Mesenchymal stem cell (in vitro differentiated cells and primary cell): Measurements from ENCODE around the gene CAT.

Source experiments
- DNase-seq: peaks from one replicate; pipeline ENCODE4 v3.0.0-alpha.2; 2013
- H2AFZ ChIP-seq: one replicate; pipeline ENCODE4 v1.6.1; 2013; ENCODE audit warnings: low read depth, mild to moderate bottlenecking, control low read depth, inconsistent platforms, low read length, moderate library complexity
- H2AK5ac ChIP-seq: 2 replicates; pipeline ENCODE4 v1.6.1; 2013; ENCODE audit warnings: low read length, moderate library complexity, mild to moderate bottlenecking, inconsistent platforms; ENCODE audit not compliant: severe bottlenecking
- H2BK120ac ChIP-seq: one replicate; pipeline ENCODE4 v1.6.1; 2013; ENCODE audit warnings: low read depth, mild to moderate bottlenecking, inconsistent platforms, low read length, moderate library complexity
- H2BK12ac ChIP-seq, 2 experiments: one replicate each; pipeline ENCODE4 v1.6.1; 2013; ENCODE audit warnings: inconsistent platforms in 2 of 2, low read length in 2 of 2, mild to moderate bottlenecking in 2 of 2, moderate library complexity in 2 of 2, control low read depth in 1 of 2
- H2BK15ac ChIP-seq: one replicate; pipeline ENCODE4 v1.6.1; 2013; ENCODE audit warnings: mild to moderate bottlenecking, low read depth, inconsistent platforms; ENCODE audit not compliant: poor library complexity, severe bottlenecking
- H2BK5ac ChIP-seq: 2 replicates; pipeline ENCODE4 v1.6.1; 2013; ENCODE audit warnings: low read depth, mild to moderate bottlenecking, low read length, control low read depth, inconsistent platforms; ENCODE audit not compliant: poor library complexity, severe bottlenecking
- H3K14ac ChIP-seq, 2 experiments: one replicate each; pipeline ENCODE4 v1.6.1; 2013; ENCODE audit warnings: inconsistent platforms in 2 of 2, low read length in 2 of 2, control low read depth in 1 of 2, mild to moderate bottlenecking in 1 of 2, moderate library complexity in 1 of 2
- H3K18ac ChIP-seq, 2 experiments: one replicate each; pipeline ENCODE4 v1.6.1; 2013; ENCODE audit warnings: inconsistent platforms in 2 of 2, low read length in 2 of 2, control low read depth in 1 of 2, low read depth in 1 of 2, mild to moderate bottlenecking in 1 of 2
- H3K23ac ChIP-seq, 2 experiments: one replicate each; pipeline ENCODE4 v1.6.1; 2013; ENCODE audit warnings: inconsistent platforms in 2 of 2, low read length in 2 of 2, mild to moderate bottlenecking in 2 of 2, moderate library complexity in 2 of 2, control low read depth in 1 of 2
- H3K27ac ChIP-seq: 2 replicates; pipeline ENCODE4 v1.5.1; 2013; ENCODE audit warnings: mild to moderate bottlenecking, moderate library complexity, low read length, control low read depth, inconsistent platforms; ENCODE audit not compliant: poor library complexity, severe bottlenecking
- H3K27me3 ChIP-seq, 2 experiments: 2 replicates each; pipeline versions ENCODE4 v1.6.1 to v1.7.0; 2013; ENCODE audit warnings: low read length in 2 of 2, mild to moderate bottlenecking in 2 of 2, moderate library complexity in 2 of 2, control low read depth in 1 of 2, inconsistent platforms in 1 of 2; ENCODE audit not compliant: control insufficient read depth in 1 of 2, insufficient read depth in 1 of 2
- H3K36me3 ChIP-seq, 2 experiments: 2 replicates each; pipeline versions ENCODE4 v1.6.1 to v1.7.0; 2013; ENCODE audit warnings: low read length in 2 of 2, control low read depth in 1 of 2, inconsistent platforms in 1 of 2, low read depth in 1 of 2, mild to moderate bottlenecking in 1 of 2; ENCODE audit not compliant: insufficient read depth in 2 of 2, control insufficient read depth in 1 of 2
- H3K4ac ChIP-seq, 2 experiments: one replicate each; pipeline ENCODE4 v1.6.1; 2013; ENCODE audit warnings: inconsistent platforms in 2 of 2, low read length in 2 of 2, mild to moderate bottlenecking in 2 of 2, moderate library complexity in 2 of 2, control low read depth in 1 of 2, low read depth in 1 of 2
- H3K4me1 ChIP-seq: 2 replicates; pipeline ENCODE4 v1.6.1; 2013; ENCODE audit warnings: low read depth, low read length, control low read depth; ENCODE audit not compliant: control insufficient read depth, insufficient read depth
- H3K4me2 ChIP-seq: 2 replicates; pipeline ENCODE4 v1.6.1; 2013; ENCODE audit warnings: low read length, mild to moderate bottlenecking, inconsistent platforms; ENCODE audit not compliant: poor library complexity, severe bottlenecking
- H3K4me3 ChIP-seq, 2 experiments: 2 replicates each; pipeline versions ENCODE4 v1.5.1 to v1.7.0; 2013; ENCODE audit warnings: low read length in 2 of 2, mild to moderate bottlenecking in 2 of 2, control low read depth in 1 of 2, low read depth in 1 of 2; ENCODE audit not compliant: insufficient read depth in 1 of 2
- H3K79me1 ChIP-seq: replicated peaks from 2 replicates; pipeline ENCODE4 v1.6.1; 2013; ENCODE audit warnings: mild to moderate bottlenecking, control low read depth, low read length, inconsistent platforms; ENCODE audit not compliant: poor library complexity, severe bottlenecking
- H3K9ac ChIP-seq: 2 replicates; pipeline ENCODE4 v1.7.0; 2013; ENCODE audit warnings: mild to moderate bottlenecking, low read length, moderate library complexity
- H3K9me3 ChIP-seq: 2 replicates; pipeline ENCODE4 v1.7.0; 2013; ENCODE audit warnings: mild to moderate bottlenecking, low read length; ENCODE audit not compliant: control insufficient read depth
- H4K8ac ChIP-seq: one replicate; pipeline ENCODE4 v1.6.1; 2013; ENCODE audit warnings: inconsistent platforms, mild to moderate bottlenecking, low read length, moderate library complexity
- H4K91ac ChIP-seq: one replicate; pipeline ENCODE4 v1.6.1; 2013; ENCODE audit warnings: mild to moderate bottlenecking, low read length, inconsistent platforms
- WGBS: methylation state at CpG from one replicate; pipeline ENCODE4 v1.1.7; 2013; ENCODE audit warnings: mixed read lengths; 5-methylcytosine and 5-hydroxymethylcytosine counted together

The CAT gene

GRCh38 chr11:34510218-34510617, 71.5 kb downstream of the CAT start:
- no peak overlapping the region for H3K9ac ChIP-seq
- no peak overlapping the region for H3K23ac ChIP-seq
- no peak overlapping the region for H3K4me2 ChIP-seq
- no peaks in the 10 kb centered on the region for H3K79me1 ChIP-seq
- H2BK12ac ChIP-seq = no peak overlapping the region
- no peak overlapping the region for H4K8ac ChIP-seq
- no peak overlapping the region for H3K18ac ChIP-seq
- no peak overlapping the region for H2BK120ac ChIP-seq
- H3K27me3 ChIP-seq = peaks cover 0 to 6% of the 10 kb centered on the region in 2 experiments
- no peak overlapping the region for H3K4me3 ChIP-seq
- no peak overlapping the region for H4K91ac ChIP-seq
- H2BK15ac ChIP-seq = no peak overlapping the region
- DNase-seq = no peak
- no peak overlapping the region for H2AFZ ChIP-seq
- no peaks in the 10 kb centered on the region for H3K36me3 ChIP-seq
- no peak overlapping the region for H3K27ac ChIP-seq
- H2BK5ac ChIP-seq = no peak overlapping the region
- H3K4ac ChIP-seq = no peak overlapping the region
- H3K4me1 ChIP-seq = peaks cover 2% of the 10 kb centered on the region
- H3K14ac ChIP-seq = no peak overlapping the region
- no peaks in the 10 kb centered on the region for H3K9me3 ChIP-seq
- no peak overlapping the region for H2AK5ac ChIP-seq

- Histone ChIP-seq H2BK120ac (no peak overlapping the region), H2BK12ac (no peak overlapping the region), H3K9ac (no peak overlapping the region), H3K79me1 (no peaks in the 10 kb centered on the region), H3K27me3 (peaks cover 0 to 6% of the 10 kb centered on the region in 2 experiments), H3K4me2 (no peak overlapping the region), H4K8ac (no peak overlapping the region), H3K27ac (no peak overlapping the region), H2AFZ (no peak overlapping the region), H2BK5ac (no peak overlapping the region), H3K4ac (no peak overlapping the region), H2AK5ac (no peak overlapping the region), H2BK15ac (no peak overlapping the region), H3K9me3 (no peaks in the 10 kb centered on the region), H3K18ac (no peak overlapping the region), H3K4me1 (peaks cover 2% of the 10 kb centered on the region), H3K36me3 (no peaks in the 10 kb centered on the region), H4K91ac (no peak overlapping the region), H3K14ac (no peak overlapping the region), H3K4me3 (no peak overlapping the region), H3K23ac (no peak overlapping the region)
- WGBS = 96% methylated on average over 2 of the region's 2 CpGs
- no peak for DNase-seq
These were observed 71.9 kb downstream of the CAT start for GRCh38 chr11:34510673-34511072.

- Histone ChIP-seq H3K9me3 (no peaks in the 10 kb centered on the region), H2AFZ (no peak overlapping the region), H3K4me2 (no peak overlapping the region), H3K36me3 (no peaks in the 10 kb centered on the region), H4K91ac (no peak overlapping the region), H3K14ac (no peak overlapping the region), H2BK15ac (no peak overlapping the region), H3K4ac (no peak overlapping the region), H2BK5ac (no peak overlapping the region), H2BK120ac (no peak overlapping the region), H4K8ac (no peak overlapping the region), H3K18ac (no peak overlapping the region), H3K27ac (no peak overlapping the region), H3K27me3 (peaks cover 11 to 14% of the 10 kb centered on the region in 2 experiments), H2BK12ac (no peak overlapping the region), H3K23ac (no peak overlapping the region), H3K4me3 (no peak overlapping the region), H3K9ac (no peak overlapping the region), H2AK5ac (no peak overlapping the region), H3K4me1 (peaks cover 2% of the 10 kb centered on the region), H3K79me1 (no peaks in the 10 kb centered on the region)
- WGBS = 73% methylated on average over 24 of the region's 24 CpGs
- peak; percentile 60 for DNase-seq
These were observed 74.3 kb downstream of the CAT start for GRCh38 chr11:34512840-34513681.

GRCh38 chr11:34513682-34514449, 75.1 kb downstream of the CAT start, which contains the start of gene ELF5:
TSS of gene ELF5 (minus strand) at chr11:34513794. CDS start at chr11:34505749, 8,045 bp downstream.
- H3K27me3 ChIP-seq = peaks cover 15 to 20% of the 10 kb centered on the region in 2 experiments
- H3K9ac ChIP-seq = no peak within 1 kb of the TSS
- H3K4ac ChIP-seq = no peak within 1 kb of the TSS
- peaks cover 2% of the 10 kb centered on the region for H3K4me1 ChIP-seq
- H4K8ac ChIP-seq = no peak within 1 kb of the TSS
- H3K4me2 ChIP-seq = no peak within 1 kb of the TSS
- H2BK15ac ChIP-seq = no peak within 1 kb of the TSS
- no peaks in the 10 kb centered on the region for H3K9me3 ChIP-seq
- H2BK120ac ChIP-seq = no peak within 1 kb of the TSS
- H3K27ac ChIP-seq = no peak within 1 kb of the TSS
- H3K18ac ChIP-seq = no peak within 1 kb of the TSS
- H2AFZ ChIP-seq = no peak within 1 kb of the TSS
- no peak for DNase-seq
- no peaks in the 10 kb centered on the region for H3K36me3 ChIP-seq
- no peaks in the 10 kb centered on the region for H3K79me1 ChIP-seq
- WGBS = 87% methylated on average over 17 of the region's 17 CpGs
- no peak within 1 kb of the TSS for H3K4me3 ChIP-seq
- no peak within 1 kb of the TSS for H3K14ac ChIP-seq
- H4K91ac ChIP-seq = no peak within 1 kb of the TSS
- no peak within 1 kb of the TSS for H2BK12ac ChIP-seq
- H3K23ac ChIP-seq = no peak within 1 kb of the TSS
- H2AK5ac ChIP-seq = no peak within 1 kb of the TSS
- no peak within 1 kb of the TSS for H2BK5ac ChIP-seq
